HG02571 (cell line): Measurements from ENCODE around the gene SPAG9.

ENCODE experiments used
- ATAC-seq: cut with Tn5 transposase; IDR thresholded peaks from one replicate; pipeline ENCODE4 v1.9.1; 2021; ENCODE audit warnings: mild to moderate bottlenecking, moderate library complexity; ENCODE audit not compliant: unreplicated experiment

SPAG9 gene

GRCh38 chr17:50920041-50920410 is 200.6 kb downstream of the SPAG9 start:
- ATAC-seq, result no peak

- no peak for ATAC-seq
Observed at GRCh38 chr17:50919321-50920040, 201.2 kb downstream of the SPAG9 start.

DNA sequence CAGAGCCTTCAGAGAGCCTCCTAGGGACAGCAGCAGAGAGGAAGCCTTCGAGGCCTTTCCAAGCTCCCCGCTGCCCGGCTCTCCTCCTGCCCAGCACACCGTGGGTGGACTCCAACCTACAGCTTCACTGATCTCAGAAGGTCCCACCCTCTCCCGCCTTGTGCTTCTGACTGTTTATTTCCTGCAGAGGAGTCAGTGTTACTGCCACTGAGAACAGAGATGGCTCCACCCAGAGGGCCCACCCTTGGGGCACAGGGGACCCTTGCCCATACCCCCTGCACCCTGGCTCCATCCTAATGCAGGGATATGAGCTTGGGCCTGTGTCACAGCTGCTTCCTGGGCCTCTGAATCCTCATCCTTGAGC is 201.8 kb downstream of the SPAG9 start:
- ATAC-seq, result no peak

DNA sequence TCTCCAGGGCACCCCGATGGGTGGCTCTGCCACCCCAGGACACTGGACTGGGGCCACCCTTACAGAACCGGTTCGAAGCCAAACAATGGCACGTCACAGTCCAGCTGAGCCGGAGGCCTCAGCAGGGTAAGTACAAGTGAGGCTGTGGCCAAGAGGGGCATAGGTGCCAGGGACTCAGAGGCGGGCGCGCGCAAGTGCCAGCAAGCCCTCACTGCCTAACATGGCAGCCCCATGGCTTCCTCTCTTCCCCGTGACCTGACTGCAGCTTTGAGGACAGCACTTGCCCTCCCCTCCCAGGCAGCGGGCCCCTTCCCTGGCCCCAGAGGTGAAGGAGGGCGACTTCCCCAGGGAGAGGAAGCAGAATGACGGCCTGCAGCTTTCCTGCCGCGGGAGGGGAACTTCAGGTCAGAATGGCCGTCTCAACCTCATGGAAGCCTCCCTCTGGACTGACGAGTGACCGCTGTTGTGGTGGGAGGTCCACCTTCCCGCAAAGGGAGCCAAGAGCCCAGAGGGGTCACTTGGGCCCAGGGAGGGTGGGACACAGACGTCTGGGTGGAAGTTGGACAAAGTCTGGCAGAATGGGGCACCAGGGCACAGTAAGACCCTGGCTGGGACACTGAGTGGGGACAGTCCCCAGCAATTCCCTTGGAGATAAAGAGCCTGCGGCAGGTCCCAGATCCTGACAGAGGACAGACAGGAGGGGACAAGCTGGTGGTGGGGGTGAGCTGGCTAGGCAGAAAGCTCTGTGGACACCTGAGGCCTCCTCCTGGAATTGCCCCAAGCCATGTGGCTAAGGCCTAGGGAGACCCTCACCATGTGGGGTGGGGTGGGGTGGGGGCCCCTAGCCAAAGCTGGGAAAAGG is 202.4 kb downstream of the SPAG9 start:
- ATAC-seq, result no peak

- ATAC-seq, result no peak
Observed at GRCh38 chr17:50917418-50917743, 203.3 kb downstream of the SPAG9 start.

DNA sequence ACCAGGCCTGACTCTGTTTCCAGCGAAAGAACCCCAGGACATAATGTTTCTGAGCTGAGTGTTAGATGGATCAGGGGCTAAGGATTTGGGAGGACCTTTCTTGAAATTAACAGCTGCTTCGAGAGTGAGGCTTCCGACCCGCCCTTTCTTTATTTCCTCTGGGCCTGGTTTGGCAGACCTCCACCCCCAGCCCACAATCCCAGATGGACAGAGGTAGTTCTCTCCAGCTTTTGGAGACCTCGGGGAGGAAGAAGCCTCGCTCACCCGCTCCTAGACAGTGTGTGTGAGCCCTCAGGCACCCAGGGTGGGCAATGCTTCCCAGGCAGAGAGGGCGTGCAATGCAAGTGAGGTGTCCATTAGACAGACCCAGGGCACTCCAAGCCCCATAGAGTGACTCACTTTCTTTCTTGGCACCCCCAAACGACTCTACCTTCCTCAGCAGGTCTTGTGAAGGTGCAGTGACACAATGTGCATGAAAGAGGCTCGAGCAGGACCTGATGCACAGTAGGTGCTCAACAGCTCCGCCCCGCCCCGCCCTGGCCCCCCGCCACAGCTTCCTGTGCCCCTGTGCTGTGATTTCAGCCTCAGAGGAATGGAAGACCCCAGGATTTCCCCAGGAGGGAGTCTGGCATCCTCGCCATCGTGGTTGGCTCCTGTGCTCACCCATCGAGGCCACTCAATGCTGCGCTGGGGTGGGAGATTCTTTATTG is 203.8 kb downstream of the SPAG9 start:
- ATAC-seq, result no peak

DNA sequence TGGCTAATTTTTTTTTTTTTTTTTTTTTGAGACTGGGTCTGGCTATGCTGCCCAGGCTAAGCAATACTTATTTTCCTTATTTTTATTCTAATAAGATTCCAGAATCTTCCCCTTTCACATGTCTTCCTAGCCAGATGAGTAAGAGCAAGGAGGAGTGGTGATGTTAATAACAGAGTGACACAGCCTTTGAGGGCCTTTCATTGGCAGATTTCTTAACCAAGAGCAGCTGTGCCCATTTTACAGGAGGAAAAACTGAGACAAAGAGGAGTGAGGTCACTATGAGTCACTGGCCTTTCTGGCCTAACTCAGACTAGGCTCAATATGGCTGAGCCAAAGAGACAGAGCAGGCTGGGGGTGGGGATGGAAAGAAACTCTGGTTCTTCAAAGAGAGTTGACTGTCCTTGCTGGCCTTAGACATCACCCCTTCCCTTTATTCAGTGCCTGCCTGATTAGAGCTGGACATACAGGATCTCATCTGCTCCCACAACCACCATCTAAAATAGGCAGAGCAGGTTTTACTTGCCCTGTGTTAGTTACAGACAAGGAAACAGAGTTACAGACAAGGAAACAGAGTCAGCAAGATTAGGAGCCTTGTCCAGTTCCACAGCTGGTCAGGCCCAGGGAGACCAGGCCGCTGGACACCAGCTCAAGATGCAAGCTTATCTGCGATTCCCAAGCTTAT is 204.5 kb downstream of the SPAG9 start:
- no peak for ATAC-seq

DNA sequence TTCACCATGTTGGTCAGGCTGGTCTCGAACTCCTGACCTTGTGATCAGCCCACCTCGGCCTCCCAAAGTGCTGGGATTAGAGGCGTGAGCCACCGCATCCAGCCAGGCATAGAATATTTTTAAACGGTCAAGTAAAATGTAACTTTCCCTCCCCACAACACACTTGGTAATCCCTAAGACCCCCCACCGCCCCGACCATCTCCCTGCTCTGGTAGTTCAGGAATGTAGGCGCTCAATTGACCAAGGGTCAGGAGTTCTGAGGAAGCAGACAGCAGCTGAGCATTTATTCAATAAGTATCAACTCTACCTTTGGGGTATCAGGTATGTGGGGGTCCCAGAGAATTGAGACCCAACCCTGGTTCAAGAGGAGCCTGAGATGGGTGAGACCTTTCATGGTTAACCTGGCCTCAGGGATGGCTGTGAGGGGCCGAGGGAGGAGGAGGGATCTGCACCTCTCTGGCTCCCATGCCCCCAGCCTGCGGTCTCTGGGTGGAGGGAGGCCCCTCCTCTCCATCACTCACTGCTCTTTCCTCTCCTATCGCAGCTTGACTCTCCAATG is 206.1 kb downstream of the SPAG9 start:
- ATAC-seq, result no peak

- no peak for ATAC-seq
Observed at GRCh38 chr17:50913120-50913519, 207.5 kb downstream of the SPAG9 start.
